T47D (cell line): Measurements from ENCODE around the gene BRF1.

ENCODE experiments used
- DNase-seq, 2 experiments: peaks; one replicate each; pipeline versions ENCODE4 v3.0.0 to v3.0.0-alpha.2; 2011 to 2012; ENCODE audit warnings: low read depth in 1 of 2, low spot score in 1 of 2
- JUND ChIP-seq: IDR thresholded peaks from 2 replicates; pipeline ENCODE4 v1.6.1; 2012; ENCODE audit warnings: low read depth
- in situ Hi-C: cut with HindIII; loops from 2 replicates; pipeline ENCODE4 v1.10.0; 2016; ENCODE audit warnings: low sequenced_read_pairs, low pct_unique_long_range_greater_than_20kb

BRF1 gene

DNA sequence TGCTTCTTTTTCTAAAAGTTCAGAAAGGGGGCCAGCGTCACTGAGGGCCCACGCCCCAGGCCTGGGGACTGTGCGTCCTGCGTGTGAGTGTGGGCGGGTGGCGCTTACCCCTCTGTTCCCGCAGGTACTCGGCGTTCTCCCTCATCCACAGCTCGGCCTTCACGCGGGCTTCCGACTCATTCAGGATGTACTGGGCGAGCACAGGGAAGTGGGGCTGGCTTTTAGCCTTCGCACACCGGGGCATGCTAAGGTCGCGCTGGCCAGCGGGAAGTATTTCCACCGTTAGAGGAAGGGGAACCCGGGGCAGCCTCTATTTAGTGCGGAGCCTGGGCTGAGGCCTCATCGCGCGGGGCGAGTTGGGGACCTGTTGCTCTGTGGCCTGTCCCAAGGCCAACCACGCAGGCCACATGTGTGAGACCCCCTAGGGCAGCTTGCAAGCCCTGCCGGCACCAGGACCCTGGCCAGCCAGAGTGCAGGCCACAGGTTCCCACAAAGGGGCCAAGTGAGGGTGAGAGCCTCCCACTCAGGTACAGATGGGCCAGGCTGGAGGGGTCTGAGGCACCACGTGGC lies 81.7 kb downstream of the BRF1 start:
- DNase-seq = no peak
- in situ Hi-C loops = no loop called here
- TF ChIP-seq JUND = no peak

DNA sequence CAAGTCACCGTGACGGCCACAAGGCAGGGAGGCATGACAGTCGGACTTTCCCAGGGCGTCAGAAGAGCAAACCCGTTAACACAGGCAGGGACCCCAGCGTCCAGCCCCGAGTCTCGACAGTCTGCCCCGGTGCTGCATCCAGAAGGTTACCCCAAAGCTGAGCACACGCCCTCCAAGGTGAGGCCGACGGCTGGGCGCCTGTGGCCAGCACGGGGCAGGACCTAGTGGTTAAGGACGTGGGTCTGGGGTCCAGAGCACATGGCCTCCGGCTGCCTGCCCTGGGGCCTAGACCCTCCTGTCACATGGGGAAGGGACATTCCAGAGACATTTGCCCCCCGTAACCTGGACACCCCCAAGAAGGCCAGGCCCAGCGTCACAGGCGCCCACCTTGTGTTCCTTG lies 82.2 kb downstream of the BRF1 start:
- no peak for TF ChIP-seq JUND
- in situ Hi-C loops = no loop called here
- DNase-seq = no peak

DNA sequence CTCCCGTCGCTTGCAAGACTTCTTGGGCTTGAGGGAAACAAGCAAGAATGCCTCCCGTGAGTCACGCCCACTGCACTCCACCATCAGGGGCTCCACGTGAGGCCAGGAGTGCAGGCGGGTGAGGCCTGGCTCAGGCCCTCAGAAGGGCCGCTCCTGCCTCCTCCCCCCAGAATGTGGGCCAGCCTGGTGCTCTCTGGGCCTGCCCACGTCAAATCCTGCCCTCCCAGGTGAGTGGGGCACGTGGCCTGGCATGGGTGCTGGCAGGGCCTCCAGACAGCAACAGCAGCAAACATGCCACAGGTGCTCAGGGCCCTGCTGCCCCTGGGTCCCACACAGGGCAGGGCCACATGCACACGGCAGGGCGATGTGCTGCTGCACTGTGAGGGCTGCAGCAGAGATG lies 83.0 kb downstream of the BRF1 start:
- in situ Hi-C loops = no loop called here

DNA sequence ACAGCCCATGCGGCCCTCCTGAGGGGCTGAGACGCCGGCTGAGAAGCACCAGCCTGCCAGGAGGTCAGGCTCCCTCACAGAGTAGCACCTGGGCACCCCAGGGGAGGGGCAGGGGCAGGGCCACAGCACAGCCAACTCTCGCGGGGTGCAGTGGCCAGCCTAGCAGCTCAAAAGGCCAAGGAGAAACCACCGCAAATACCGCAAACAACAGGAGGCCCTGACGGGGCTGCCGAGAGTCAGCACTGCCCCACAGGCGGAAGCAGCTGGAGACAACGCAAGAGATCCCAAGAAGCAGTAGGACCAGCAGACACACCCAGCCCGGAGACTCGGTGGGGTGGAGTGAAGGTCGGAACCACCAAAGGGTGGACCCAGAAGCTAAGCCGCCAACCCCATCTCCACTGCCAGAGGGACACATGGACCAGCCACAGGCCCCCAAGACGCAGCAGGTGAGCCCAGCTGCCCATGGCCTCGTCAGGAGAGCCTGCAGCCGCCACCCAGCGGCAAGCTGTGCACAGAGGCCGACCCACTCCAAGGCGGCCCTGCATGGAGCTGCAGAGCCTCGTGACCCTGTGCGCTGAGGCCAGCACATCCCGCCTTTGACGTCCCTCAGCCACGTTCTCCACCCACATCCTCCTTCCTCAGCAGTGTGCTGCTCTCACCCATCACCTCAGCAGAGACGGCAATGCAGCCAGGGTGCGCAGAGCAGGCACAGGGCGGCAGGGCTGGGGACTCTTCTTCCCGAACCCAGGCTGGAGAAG lies 84.1 kb downstream of the BRF1 start:
- no peak for TF ChIP-seq JUND
- DNase-seq = no peak
- in situ Hi-C loops = no loop called here

More for the DNA sequence above, 83.0 kb downstream of the BRF1 start:
- DNase-seq = no peak
- TF ChIP-seq JUND = no peak

DNA sequence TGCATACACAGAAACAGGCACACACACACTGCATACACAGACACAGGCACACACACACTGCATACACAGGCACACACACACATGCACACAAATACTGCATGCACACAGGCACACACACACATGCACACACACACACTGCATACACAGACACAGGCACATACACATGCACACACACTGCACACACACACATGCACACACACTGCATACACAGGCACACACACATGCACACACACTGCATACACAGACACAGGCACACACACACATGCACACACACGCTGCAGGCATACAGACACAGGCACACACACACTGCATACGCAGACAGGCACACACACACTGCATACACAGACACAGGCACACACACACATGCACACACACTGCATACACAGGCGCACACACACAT lies 85.2 kb downstream of the BRF1 start:
- TF ChIP-seq JUND = no peak
- DNase-seq = no peak
- in situ Hi-C loops = no loop called here

DNA sequence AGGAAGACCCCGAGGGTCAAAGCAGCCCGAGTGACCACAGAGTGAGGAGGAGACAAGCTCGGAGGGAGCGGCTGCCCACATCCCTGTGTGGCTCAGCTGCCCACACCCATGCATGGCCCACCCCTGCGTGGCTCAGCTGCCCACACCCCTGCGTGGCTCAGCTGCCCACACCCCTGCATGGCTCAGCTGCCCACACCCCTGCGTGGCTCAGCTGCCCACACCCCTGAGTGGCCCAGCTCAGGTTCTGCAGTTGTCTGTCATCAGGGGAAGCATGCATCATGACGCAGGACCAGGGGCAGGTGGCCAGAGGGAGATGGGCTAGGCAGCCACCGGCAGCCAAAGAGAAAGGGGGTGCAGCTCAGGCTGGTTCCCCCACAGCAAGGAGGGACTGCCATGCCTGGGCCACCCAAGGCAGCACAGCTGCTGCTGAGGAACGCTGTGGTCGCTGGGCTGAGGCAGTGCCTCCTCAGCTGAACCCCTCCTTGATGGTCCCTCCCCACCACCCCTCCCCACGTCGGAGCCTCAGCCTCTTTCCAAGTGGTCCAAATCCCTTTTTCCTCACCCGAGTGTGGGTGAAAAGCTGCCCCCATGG lies 86.4 kb downstream of the BRF1 start:
- in situ Hi-C loops = no loop called here
- DNase-seq = no peak
- no peak for TF ChIP-seq JUND

DNA sequence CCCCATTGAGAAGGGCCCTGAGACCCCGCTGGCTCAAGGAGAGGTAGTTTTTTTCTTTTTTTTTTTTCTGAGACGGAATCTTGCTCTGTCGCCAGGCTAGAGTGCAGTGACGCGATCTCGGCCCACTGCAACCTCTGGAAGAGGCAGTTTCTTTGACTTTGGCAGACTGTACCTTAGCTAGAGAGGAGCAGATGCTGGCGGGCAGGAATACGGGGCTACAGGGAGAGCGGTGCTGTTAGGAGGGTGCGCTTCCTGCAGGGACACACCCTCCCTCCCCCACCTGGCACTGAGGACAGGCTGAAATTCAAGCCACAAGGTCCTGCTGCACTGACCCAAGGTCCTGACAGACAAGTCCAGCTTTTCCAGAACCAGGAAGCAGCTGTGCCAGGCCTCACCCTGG lies 87.4 kb downstream of the BRF1 start:
- in situ Hi-C loops = no loop called here
- TF ChIP-seq JUND = no peak
- DNase-seq = no peak

DNA sequence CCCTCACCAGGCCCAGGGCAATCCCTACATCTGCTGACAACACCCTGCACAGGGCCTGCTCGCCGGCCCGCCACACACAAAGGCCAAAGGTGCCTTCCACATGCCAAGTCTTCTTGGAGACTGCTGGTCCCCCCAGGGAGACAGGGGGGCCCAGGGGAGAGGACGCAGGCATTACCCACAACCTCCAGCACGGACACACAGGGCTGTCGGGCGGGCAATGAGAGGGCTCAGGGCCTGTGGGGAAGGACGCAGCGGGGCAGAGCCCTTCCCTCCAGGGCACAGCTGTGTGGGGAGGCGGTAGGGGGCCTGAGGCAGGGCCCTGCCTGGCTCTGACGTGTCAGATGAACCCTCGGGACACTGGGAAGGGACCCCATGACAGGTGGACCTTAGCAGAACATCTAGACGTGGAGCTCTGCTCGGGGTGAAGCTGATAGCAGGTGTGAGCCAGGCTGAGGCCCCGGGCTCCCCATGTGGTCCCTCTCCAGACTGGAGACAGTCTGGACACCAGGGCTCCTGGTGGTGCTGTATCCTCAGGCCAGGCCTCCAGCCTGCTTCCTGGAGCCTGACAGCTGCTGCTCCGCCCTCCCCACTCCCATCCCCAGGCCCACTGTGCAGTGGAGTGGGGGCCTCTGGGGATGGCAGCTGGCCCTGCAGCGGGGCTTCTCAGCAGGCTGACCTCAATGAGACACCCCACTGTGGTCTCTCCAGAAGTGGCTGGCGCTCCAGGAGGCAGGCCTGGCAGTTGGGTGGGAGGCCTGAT lies 88.1 kb downstream of the BRF1 start:
- DNase-seq = no peak
- in situ Hi-C loops = no loop called here

DNA sequence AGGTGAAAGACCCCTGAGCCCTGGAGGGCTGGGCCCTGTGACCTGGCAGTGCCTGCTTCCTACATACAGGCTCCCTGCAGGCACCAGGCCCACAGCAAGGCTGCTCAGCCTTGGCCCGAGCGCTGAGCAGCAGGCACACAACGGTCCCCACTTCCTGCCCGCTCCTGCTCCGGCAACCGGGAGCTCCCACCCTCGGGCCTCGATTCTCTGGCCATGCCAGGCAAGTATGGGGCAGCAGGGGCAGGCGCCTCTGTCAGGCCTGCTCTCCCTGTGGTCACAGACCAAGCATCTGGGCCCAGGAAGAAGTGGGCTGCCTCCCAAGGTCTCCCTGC lies 89.1 kb downstream of the BRF1 start:
- no peak for DNase-seq
- in situ Hi-C loops = no loop called here
- no peak for TF ChIP-seq JUND

More for the DNA sequence above, 88.1 kb downstream of the BRF1 start:
- no peak for TF ChIP-seq JUND

DNA sequence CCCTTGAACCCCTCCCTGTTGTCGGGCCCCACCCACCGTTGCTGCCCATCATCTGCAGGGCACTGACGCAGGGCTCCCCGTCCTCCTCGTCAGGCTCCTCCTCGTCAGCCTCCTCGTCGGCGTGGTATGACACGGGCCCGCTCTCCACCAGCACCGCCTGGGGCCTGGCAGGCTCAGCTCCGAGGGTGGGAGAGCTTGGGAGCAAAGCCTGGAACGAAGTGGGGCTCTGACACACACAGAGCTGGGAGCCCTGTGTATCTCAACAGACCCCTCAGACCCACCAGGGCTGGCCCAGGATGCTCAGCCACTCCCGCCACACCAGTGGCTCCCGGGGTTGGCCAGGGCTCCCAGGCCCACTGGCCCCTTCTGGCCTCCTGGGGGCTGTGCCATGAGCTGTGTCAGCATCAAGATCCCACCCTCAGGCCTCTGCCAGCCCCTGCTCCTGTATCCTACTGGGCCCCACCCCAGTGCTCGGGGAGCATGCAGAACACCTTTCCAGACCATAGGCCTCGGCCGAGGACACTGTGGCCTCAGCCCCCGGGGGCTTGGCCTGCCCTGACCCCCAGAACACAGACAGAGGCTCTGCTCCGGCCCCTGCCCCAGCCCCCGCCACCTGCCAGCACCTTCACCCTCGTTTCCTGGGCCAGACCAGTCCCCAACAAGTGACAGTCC lies 89.6 kb downstream of the BRF1 start:
- DNase-seq = no peak
- in situ Hi-C loops = no loop called here
- no peak for TF ChIP-seq JUND

DNA sequence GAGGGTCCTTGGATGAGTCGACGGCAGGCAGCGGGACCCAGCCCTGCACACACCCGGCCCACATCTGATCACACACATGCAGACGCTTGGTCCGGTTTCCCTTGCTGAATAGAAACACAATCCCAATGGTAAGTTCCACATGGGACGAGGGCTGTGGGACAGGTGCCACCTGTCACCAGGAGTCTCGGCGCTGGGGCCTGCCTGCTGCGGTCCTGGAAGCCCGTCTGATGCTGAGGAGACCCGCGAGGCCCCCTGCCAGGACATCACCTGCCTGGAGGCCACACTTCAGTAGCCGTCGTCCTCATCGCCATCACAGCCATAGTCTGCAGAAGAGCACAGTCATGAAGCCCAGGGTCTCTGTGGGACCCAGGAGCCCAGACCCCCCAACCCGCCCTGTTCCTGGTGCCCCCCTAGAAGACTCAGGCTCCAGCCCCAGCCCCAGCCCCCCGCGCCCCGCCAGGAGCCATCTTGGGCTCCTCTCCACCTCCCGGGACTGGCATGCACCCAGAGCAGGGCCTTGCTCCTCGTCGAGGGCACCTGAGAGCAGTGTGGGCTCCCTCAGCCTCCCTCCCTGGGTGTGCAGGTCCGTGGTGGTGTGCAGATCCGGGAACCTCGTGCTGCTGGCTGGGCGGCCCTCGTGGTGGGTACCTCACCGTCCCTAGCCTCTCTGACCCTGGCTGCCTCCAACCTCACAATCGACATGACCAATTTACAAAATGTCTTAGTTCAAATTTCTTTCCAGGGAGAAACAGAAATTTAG lies 90.4 kb downstream of the BRF1 start:
- DNase-seq = no peak
- in situ Hi-C loops = no loop called here
- no peak for TF ChIP-seq JUND

DNA sequence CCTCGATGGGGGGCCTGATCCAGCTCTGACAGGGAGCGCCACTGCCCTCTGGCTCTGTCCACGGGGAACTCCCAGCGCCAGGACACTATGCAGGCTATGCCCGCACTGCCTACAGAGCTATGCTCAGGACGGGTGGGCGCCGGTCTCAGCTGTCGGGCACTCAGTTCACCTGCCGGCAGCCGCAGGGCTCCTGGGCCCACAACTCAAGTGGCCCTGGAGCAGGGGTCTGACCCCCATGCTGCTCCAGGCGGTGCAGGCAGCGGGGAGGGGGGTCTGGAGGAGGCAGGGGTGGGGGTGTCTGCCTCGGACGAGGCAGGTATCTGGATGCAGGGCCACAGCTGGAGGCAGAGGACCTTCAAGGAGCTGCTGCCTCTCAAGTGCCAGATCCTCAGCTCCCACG lies 91.2 kb downstream of the BRF1 start:
- TF ChIP-seq JUND = no peak
- in situ Hi-C loops = no loop called here
- DNase-seq = no peak
